Ammon's horn (tissue), 1 donor: ENCODE results near the gene ARSJ.
A peak's percentile ranks its signal among the peaks of the same experiment; 100 is the strongest.

Experiments used
- DNase-seq: peaks from one replicate; pipeline ENCODE4 v3.0.0-alpha.2; 2016; ENCODE audit warnings: low spot score

The ARSJ gene

GRCh38 chr4:113899271-113900070 is 80.0 kb downstream of the ARSJ start:
- no peak for DNase-seq

DNA sequence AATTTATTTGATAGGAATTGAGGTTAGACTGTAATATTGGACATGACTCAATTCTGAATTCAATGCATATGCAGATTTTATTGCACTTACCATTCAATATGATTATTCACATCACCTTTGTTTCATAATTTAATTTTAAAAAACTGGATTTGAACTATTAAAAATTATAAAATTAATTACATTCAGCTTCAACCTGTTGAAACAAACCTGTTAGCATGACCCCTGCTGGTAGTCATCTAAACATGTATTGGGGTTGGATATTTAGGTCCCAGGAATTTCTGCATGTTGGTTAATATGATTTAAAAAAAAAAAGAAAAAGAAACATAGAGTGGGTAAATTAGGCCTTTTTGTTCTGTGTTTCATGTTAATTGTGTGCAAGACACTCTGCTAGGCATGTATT is 85.9 kb downstream of the ARSJ start:
- no peak for DNase-seq

DNA sequence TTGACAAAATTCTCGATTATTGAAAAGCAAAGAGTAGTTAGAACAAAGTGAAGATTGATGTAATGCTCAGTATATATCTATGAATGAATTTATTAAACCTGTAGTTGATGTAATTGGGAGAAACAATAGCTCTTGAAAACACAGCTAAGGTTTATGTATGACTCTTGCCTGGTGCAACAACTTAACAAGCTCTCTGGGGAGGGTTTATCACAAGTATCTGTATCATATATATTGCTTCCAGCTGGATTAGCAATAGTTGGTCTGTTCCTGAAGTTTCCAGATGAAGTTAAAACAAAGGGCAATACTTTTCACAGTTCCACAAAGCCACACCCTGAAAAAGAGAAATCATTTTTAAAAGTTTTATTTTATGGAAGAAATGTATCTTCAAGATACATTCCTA is 91.4 kb downstream of the ARSJ start:
- no peak for DNase-seq

DNA sequence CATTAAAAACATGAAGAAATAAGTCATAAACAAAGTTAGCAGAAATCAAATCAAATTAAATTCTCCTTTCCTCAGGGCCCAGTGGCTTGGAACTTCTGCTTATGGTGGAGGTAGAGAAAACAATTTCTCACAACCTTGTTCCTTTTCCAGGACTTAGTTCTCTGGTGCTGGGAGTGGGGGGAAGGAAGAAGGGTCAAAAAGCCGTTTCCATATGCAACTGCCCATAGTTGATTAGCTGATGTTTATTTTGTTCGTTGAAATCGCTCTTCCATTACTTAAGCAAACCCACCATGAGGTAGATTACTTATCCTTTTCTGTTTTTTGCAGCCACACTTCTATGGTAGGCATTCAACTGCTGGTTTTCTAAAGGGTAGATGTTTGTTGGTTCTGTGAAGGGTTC is 94.2 kb downstream of the ARSJ start:
- DNase-seq: no peak

GRCh38 chr4:113884655-113885054 is 94.8 kb downstream of the ARSJ start:
- DNase-seq: no peak

DNA sequence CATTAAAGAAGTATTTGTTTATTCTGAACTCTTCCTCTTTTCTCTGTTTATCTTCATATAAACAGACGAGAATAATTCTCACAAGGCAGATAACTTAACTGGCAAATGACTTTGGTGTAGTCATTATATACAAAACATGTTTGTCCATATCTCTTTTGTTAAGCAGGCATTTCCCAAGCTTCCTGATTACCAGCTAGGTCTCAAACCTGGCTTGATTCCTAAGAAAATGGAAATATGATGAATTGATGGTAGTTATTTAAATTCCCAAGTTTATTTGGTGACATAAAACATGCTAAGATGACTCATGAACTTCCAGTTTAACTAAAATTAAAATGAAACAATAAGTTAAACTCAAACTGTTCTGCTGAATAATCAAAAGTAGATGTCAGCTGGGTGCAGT is 96.8 kb downstream of the ARSJ start:
- no peak for DNase-seq

DNA sequence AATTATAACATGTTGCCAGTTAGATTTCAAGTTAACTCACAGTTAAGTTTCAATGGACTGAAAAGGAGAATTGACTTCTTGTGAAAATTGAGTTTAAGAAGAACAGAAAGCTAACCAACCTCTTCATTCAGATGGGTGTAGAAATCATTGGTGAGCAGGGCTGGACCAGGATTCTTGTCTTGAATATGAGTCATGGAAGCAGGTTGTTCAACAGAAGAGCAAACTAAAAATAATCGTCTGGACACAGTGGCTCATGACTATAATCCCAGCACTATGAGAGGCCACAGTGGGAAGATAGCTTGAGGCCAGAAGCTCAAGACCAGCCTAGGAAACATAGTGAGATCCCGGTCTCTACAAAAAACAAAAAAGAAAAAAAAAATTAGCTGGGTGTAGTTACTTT is 98.2 kb downstream of the ARSJ start:
- no peak for DNase-seq

DNA sequence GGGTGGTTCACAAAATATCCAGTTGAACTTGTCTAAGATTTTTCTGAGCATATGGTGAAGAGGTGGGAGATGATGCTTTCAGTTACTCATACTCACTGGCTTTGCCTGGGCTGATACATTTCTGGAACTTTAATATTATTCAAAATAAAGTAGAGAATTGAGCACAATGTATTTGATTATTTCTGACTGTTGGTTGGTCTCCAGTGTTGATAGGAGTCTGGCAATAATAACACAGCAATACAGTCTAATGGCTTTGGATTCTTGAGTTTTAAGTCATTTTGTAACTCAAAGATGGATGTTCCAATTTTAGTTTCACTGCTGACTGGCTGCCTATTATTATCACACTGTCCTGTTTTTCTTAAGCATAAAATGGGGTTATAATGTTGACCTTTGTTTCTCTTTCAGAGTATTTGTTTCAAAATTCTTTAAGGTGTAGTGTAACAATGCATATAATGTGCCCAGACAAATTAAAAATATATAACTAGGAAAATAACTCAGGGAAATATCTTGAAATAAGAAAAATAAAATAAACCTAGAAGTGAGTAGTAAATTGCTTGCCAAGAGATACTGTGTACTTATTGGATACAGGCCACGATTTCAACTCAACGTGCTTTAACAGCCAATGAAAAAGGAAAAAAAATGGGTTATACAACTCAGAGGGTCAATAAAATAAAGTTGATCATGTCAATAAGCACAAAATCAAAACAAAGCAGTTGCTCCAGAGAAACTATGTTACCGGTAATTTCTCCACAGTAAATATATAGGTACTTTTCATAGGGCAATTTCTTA is 99.0 kb downstream of the ARSJ start:
- peak; percentile 23 for DNase-seq

- no peak for DNase-seq
Observed at GRCh38 chr4:113878668-113879067, 100.8 kb downstream of the ARSJ start.

- DNase-seq: no peak
Observed at GRCh38 chr4:113874480-113874879, 105.0 kb downstream of the ARSJ start.

GRCh38 chr4:113873508-113873907 is 105.9 kb downstream of the ARSJ start:
- no peak for DNase-seq

DNA sequence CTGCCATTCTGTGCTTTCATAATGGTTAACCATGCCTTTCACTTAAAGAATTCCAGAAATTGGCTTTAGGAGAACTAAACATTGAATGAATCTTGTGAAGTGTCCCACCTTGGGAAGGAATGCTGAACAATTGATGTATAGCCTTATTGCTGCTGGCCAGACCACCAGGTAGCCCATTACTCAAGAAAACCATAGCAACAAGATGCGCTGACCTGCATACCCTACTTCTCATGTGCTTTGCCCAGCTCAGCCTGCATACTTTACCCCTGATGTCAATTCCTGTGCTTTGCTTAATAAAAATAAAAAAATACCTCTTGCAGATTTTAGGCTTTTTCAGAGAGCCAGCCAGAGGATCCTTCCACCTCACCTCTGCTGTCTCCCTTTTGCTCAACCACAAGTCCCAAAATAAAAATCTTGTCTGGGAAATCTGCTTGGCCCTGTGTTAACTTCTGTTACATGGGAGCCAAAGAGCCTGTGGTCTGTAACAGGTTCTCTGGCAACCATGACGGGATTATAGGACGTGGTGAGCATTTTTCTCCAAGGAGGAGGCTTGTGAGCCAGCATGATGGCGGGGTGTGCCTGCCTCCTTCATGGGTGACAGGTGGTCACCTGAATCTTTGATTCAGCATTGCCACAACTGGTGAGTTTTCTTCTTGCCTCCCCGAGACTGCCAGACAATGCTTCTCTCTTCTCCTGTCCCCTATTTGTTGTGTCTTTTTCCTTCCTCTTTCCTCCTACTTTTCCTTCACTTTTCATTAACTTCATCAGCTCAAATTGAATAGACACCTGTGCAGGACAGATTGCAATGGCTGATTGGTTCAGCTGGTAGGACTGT is 106.8 kb downstream of the ARSJ start:
- no peak for DNase-seq

DNA sequence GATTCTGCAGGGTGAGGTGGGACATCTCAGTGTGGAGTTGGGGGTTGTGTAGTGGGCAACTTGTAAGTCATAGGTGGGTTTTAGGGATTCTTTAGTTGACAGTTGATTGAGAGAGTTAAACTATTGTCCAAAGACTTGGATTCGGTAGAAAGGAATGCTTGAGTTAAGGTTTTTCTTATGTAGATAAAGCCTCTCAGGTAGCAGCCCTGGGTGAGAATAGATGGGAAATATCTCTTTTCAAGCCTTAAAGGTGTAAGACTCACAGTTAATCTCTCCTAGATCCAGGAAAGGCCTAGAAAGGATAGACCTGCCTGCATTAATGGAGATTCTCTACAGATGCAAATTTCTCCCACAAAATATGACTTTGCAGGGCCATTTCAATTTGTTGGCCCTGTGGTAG is 108.4 kb downstream of the ARSJ start:
- no peak for DNase-seq

DNA sequence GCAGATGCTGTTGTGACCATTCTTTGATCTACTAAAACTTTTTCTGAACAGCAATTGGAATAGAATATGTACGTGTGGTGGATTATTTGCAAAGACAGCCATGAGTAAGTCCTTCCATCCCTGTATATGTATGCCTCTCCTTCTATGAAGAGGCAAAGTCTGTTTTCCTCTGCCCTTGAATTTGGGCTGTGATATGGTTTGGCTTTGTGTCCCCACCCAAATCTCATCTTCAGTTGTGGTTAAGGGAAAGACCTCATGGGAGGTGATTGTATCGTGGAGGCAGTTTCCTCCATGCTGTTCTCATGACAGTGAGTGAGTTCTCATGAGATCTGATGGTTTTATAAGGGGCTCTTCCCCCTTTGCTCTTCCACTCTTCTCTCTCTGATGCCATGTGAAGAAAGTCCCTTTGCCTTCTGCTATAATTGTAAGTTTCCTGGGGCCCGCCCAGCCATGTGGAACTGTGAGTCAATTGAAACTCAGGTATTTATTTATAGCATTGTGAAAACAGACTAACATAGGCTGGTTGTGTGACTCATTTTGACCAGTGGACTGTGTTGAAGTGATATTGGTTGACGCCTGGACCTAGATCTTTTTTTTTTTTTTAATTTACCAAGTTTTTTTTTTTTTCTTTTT is 109.6 kb downstream of the ARSJ start:
- DNase-seq: no peak

DNA sequence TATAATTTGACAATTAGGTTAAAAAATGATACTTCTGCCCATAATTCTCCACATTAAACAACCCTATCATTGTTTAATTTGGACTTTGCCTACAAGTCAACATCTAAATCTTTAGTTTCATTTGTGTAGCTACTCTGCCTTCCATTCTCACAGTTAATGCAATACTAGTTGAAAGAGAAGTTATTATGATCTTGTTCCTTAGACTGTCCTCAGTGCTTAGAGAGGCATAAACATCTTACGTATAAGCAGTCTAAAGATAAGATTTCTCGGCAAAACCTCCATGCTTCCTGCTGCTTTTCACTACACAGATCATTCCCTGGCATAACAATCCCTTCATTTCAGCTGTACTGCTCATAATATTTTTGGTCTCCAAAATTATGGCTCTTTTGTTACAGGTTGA is 112.8 kb downstream of the ARSJ start:
- no peak for DNase-seq

GRCh38 chr4:113858924-113859323 is 120.5 kb downstream of the ARSJ start:
- no peak for DNase-seq

GRCh38 chr4:113851816-113852215 is 127.6 kb downstream of the ARSJ start:
- DNase-seq: no peak
